Hematopoietic multipotent progenitor cell treated with erythropoietin and hydrocortisone succinate and interleukin-3 and kit ligand, for 4 days (in vitro differentiated cells): Measurements from ENCODE around the gene SBF2.
"Not testable (repeated sequence)": the region's sequence is repeated elsewhere in the genome, so short reads cannot be mapped to it uniquely, and the experiment has no call there.

Experiments used
- DNase-seq: peaks from one replicate; pipeline ENCODE4 v3.0.0-alpha.2; 2015

Gene SBF2

GRCh38 chr11:10108915-10109680 lies 184.9 kb downstream of the SBF2 start:
- DNase-seq = no peak

GRCh38 chr11:10107497-10107896 lies 186.5 kb downstream of the SBF2 start:
- no peak for DNase-seq

- no peak for DNase-seq
These were observed 196.4 kb downstream of the SBF2 start for GRCh38 chr11:10097615-10098014.

- no peak for DNase-seq
These were observed 197.0 kb downstream of the SBF2 start for GRCh38 chr11:10096987-10097386.

DNA sequence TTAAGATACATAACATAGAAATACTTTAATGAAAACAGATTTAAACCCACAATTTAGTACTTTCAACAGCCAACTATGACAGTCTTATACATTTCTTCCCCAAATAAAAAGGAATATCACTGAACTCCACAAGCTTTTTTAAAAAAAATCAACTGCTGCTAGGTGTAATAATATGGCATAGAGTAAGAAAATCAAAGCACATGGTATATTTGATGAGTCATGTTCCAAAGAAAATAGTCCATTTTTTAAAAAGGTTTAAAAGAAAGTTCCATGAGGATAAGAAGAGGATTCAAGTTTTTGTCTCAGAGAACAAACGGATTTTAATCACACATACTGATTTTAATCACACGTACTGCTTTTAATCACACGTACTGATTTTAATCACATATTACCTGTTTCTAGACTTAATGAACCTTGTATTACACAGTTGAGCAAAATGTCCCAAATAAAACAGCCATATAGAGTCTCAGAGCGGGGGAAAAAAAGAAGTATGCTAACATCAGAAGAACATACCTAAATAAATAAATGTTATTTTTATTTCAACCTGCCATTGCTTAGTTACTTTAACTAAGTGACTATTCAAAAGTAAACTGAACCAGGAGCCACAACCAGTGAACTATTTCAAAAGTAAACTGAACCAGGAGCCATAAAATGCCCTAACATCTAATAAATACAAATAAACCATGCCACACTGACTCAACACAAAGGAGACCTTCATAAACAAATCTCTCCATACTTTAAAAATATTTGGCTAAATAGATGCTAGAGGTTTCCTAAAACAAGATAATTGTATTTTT lies 198.4 kb downstream of the SBF2 start:
- no peak for DNase-seq

- no peak for DNase-seq
These were observed 201.6 kb downstream of the SBF2 start for GRCh38 chr11:10092426-10092825.

GRCh38 chr11:10091314-10092045 lies 202.5 kb downstream of the SBF2 start:
- peak; percentile 68 for DNase-seq

DNA sequence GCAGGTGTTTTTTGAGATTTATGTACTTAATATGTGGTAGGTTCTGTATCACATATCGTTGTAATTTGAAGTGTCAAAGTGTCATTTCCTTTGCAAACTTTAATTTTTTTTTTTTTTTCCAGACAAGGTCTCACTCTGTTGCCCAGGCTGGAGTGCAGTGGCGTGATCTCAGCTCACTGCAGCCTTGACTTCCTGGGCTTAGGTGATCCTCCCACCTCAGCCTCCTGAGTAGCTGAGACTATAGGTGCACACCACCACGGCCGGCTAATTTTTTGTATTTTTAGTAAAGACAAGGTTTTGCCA lies 206.1 kb downstream of the SBF2 start:
- DNase-seq = not testable (repeated sequence)

DNA sequence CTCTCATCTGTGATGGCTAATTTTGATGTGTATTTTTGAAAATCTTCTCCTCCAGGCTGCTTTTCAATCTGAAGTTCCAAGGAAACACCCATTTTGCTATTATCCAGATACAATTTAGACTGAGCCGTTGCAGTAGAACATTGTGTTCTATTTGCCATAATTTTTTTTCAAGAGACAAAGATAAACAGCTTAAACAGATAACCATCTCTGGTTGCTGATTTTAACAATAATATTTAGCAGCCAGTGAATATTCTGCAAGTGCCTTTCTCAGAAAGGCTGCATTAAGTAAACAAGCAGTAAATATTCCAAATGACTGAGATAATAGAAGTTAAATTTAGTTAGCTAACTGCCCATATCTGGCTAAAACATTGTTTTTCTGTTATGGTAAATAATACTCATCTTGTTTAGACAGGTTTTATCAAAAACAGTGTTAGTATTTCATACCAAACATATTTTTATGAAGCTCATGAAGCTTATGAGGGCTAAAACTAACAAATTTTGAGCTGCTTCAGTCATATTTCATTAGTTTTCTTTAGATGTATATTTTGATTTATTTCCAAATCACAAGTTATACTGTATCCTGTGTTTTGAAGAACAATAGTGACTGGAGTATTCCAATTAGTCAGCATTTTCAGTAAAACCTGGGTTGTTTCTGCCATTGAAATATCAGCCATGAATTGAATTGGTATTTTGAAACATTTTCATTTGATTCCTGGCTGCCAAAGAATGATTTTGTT lies 206.7 kb downstream of the SBF2 start:
- no peak for DNase-seq

- DNase-seq = no peak
These were observed 213.9 kb downstream of the SBF2 start for GRCh38 chr11:10080138-10080537.

- DNase-seq = peak; percentile 60
These were observed 217.4 kb downstream of the SBF2 start for GRCh38 chr11:10076458-10077141.

DNA sequence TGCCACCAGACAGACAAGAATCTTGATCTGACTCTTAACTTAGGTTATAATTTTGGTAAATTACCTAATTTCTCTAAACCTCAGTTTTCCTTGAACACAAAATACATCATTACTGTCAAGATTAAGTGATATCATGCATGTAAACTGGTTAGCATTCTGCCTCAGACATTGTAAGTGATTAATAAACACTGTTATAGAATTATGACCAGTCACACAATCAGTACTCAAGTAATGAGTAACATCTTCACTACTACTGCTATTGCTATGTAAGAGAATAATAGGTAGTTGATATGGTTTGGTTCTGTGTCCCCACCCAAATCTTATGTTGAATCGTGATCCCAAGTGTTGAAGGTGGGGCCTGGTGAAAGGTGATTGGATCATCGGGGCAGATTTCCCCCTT lies 218.9 kb downstream of the SBF2 start:
- DNase-seq = no peak

DNA sequence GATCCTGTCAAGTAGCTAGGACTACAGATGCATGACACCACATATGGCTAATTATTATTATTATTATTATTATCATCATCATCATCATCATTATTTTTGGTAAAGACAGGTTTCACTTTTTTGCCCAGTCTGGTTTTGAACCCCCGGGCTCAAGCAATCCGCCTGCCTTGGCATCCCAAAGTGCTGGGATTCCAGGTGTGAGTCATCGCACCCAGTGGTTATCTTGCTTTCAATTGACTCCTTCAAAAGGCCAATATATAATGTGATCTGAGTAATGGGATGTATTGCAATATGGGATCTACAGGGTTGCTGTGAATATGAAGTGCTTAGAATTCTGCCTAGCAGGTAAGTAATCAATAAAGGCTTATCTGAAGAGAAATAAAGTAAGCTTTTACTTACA lies 221.2 kb downstream of the SBF2 start:
- DNase-seq = no peak

DNA sequence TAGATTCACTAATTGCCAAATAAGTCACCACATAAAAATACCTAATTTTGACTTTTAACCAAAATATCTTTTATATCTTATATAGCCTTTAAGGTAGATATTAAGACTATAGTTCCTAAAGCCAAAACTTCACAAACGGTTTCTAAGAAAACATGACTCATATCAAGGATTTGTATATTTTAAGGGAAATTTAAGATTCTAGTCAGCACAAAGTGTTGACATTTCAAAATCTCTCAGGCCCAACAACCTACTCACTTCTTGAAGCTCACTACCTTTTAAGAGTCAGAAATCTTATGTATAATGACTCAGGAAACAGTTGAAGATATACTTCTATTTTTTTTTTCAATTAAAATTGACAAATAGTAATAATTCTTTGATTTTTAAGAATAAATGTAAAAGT lies 221.9 kb downstream of the SBF2 start:
- DNase-seq = no peak

GRCh38 chr11:10067629-10068300 lies 226.3 kb downstream of the SBF2 start:
- no peak for DNase-seq

GRCh38 chr11:10066441-10066840 lies 227.6 kb downstream of the SBF2 start:
- DNase-seq = no peak

DNA sequence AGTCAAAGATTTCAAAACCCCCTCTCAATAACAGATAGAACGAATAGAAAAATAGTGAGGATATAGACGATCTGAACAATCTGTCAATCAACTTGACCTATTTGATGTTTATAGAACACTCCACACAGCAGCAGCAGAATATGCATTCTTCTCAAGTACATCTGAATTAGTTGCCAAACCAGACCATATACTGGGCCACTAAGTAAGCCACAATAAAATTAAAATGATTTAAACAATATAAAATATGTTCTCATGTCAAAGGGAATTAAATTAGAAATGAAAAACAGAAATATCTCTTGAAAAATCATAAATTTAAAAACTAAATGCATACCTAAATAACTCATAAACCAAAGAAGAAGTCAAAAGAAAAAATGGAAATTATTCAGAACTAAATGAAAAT lies 229.2 kb downstream of the SBF2 start:
- no peak for DNase-seq

- DNase-seq = no peak
These were observed 235.7 kb downstream of the SBF2 start for GRCh38 chr11:10058356-10058755.

GRCh38 chr11:10051868-10052586 lies 242.0 kb downstream of the SBF2 start:
- no peak for DNase-seq

DNA sequence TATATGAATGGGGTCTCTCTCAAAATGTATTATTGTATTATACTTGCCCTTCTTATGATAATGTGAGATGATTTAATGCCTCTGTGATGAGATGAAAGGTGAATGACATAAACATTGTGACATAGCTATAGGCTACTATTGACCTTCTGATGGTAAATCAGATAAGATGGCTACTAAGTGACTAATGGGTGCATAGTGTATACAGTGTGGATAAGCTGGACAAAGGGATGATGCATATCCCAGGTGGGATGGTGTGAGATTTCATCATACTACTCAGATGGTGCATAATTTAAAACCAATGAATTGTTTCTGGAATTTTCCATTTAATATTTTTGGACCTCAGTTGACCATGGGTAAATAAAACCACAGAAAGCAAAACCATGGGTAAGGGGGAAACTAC lies 243.5 kb downstream of the SBF2 start:
- DNase-seq = no peak

- peak; percentile 32 for DNase-seq
These were observed 244.3 kb downstream of the SBF2 start for GRCh38 chr11:10049756-10050155.
